ENCODE results near the gene IL10RB.
"Not testable (repeated sequence)": the region's sequence is repeated elsewhere in the genome, so short reads cannot be mapped to it uniquely, and the experiment has no call there.

Gene IL10RB

GRCh38 chr21:33244082-33244778 is 21.9 kb upstream of the IL10RB start:
- Histone ChIP-seq H3K36me3 (ENCODE audit: insufficient read depth, low read length) (peaks cover 32% of the 10 kb centered on the region), H3K4me3 (ENCODE audit: low read length) (no peak overlapping the region), H3K4me1 (ENCODE audit: control insufficient read depth, insufficient read depth, low read length) (no peaks in the 10 kb centered on the region), H3K9ac (ENCODE audit: low read depth, low read length) (no peak overlapping the region), H3K9me3 (replicated peaks; ENCODE audit: low read length) (no peaks in the 10 kb centered on the region), H3K27me3 (ENCODE audit: control insufficient read depth, insufficient read depth, low read length) (no peaks in the 10 kb centered on the region), H3K4me2 (ENCODE audit: low read length) (no peak overlapping the region)

- H3K4me2 ChIP-seq (ENCODE audit: low read length) = no peak overlapping the region
- peaks cover 35% of the 10 kb centered on the region for H3K36me3 ChIP-seq (ENCODE audit: insufficient read depth, low read length)
- no peaks in the 10 kb centered on the region for H3K27me3 ChIP-seq (ENCODE audit: control insufficient read depth, insufficient read depth, low read length)
- no peak overlapping the region for H3K4me3 ChIP-seq (ENCODE audit: low read length)
- H3K9me3 ChIP-seq (replicated peaks; ENCODE audit: low read length) = no peaks in the 10 kb centered on the region
- H3K4me1 ChIP-seq (ENCODE audit: control insufficient read depth, insufficient read depth, low read length) = no peaks in the 10 kb centered on the region
- H3K9ac ChIP-seq (ENCODE audit: low read depth, low read length) = no peak overlapping the region
These were observed 21.4 kb upstream of the IL10RB start for GRCh38 chr21:33244779-33245105.

GRCh38 chr21:33245289-33245918 is 20.8 kb upstream of the IL10RB start:
- Histone ChIP-seq H3K36me3 (ENCODE audit: insufficient read depth, low read length) (peaks cover 36% of the 10 kb centered on the region), H3K9ac (ENCODE audit: low read depth, low read length) (no peak overlapping the region), H3K4me2 (ENCODE audit: low read length) (no peak overlapping the region), H3K27me3 (ENCODE audit: control insufficient read depth, insufficient read depth, low read length) (no peaks in the 10 kb centered on the region), H3K9me3 (replicated peaks; ENCODE audit: low read length) (no peaks in the 10 kb centered on the region), H3K4me3 (ENCODE audit: low read length) (no peak overlapping the region), H3K4me1 (ENCODE audit: control insufficient read depth, insufficient read depth, low read length) (no peaks in the 10 kb centered on the region)

- H3K4me1 ChIP-seq (ENCODE audit: control insufficient read depth, insufficient read depth, low read length) = no peaks in the 10 kb centered on the region
- peaks cover 40% of the 10 kb centered on the region for H3K36me3 ChIP-seq (ENCODE audit: insufficient read depth, low read length)
- no peaks in the 10 kb centered on the region for H3K9me3 ChIP-seq (replicated peaks; ENCODE audit: low read length)
- no peak overlapping the region for H3K4me3 ChIP-seq (ENCODE audit: low read length)
- H3K4me2 ChIP-seq (ENCODE audit: low read length) = no peak overlapping the region
- no peak overlapping the region for H3K9ac ChIP-seq (ENCODE audit: low read depth, low read length)
- no peaks in the 10 kb centered on the region for H3K27me3 ChIP-seq (ENCODE audit: control insufficient read depth, insufficient read depth, low read length)
These were observed 19.7 kb upstream of the IL10RB start for GRCh38 chr21:33246506-33246905.

GRCh38 chr21:33246963-33247362 is 19.2 kb upstream of the IL10RB start:
- H3K27me3 ChIP-seq (ENCODE audit: control insufficient read depth, insufficient read depth, low read length) = no peaks in the 10 kb centered on the region
- no peak overlapping the region for H3K4me2 ChIP-seq (ENCODE audit: low read length)
- no peaks in the 10 kb centered on the region for H3K4me1 ChIP-seq (ENCODE audit: control insufficient read depth, insufficient read depth, low read length)
- H3K4me3 ChIP-seq (ENCODE audit: low read length) = no peak overlapping the region
- H3K36me3 ChIP-seq (ENCODE audit: insufficient read depth, low read length) = peaks cover 40% of the 10 kb centered on the region
- no peak overlapping the region for H3K9ac ChIP-seq (ENCODE audit: low read depth, low read length)
- H3K9me3 ChIP-seq (replicated peaks; ENCODE audit: low read length) = no peaks in the 10 kb centered on the region

- peaks cover 40% of the 10 kb centered on the region for H3K36me3 ChIP-seq (ENCODE audit: insufficient read depth, low read length)
- H3K4me3 ChIP-seq (ENCODE audit: low read length) = no peak overlapping the region
- H3K4me1 ChIP-seq (ENCODE audit: control insufficient read depth, insufficient read depth, low read length) = no peaks in the 10 kb centered on the region
- H3K9me3 ChIP-seq (replicated peaks; ENCODE audit: low read length) = no peaks in the 10 kb centered on the region
- no peak overlapping the region for H3K4me2 ChIP-seq (ENCODE audit: low read length)
- H3K27me3 ChIP-seq (ENCODE audit: control insufficient read depth, insufficient read depth, low read length) = no peaks in the 10 kb centered on the region
- H3K9ac ChIP-seq (ENCODE audit: low read depth, low read length) = no peak overlapping the region
These were observed 18.6 kb upstream of the IL10RB start for GRCh38 chr21:33247599-33247998.

GRCh38 chr21:33249331-33250002 is 16.7 kb upstream of the IL10RB start:
- Histone ChIP-seq H3K4me2 (ENCODE audit: low read length) (no peak overlapping the region), H3K4me3 (ENCODE audit: low read length) (no peak overlapping the region), H3K27me3 (ENCODE audit: control insufficient read depth, insufficient read depth, low read length) (no peaks in the 10 kb centered on the region), H3K9me3 (replicated peaks; ENCODE audit: low read length) (no peaks in the 10 kb centered on the region), H3K36me3 (ENCODE audit: insufficient read depth, low read length) (peaks cover 40% of the 10 kb centered on the region), H3K9ac (ENCODE audit: low read depth, low read length) (no peak overlapping the region), H3K4me1 (ENCODE audit: control insufficient read depth, insufficient read depth, low read length) (no peaks in the 10 kb centered on the region)

- Histone ChIP-seq H3K4me1 (ENCODE audit: control insufficient read depth, insufficient read depth, low read length) (no peaks in the 10 kb centered on the region), H3K36me3 (ENCODE audit: insufficient read depth, low read length) (peaks cover 37% of the 10 kb centered on the region)
These were observed 15.0 kb upstream of the IL10RB start for GRCh38 chr21:33251119-33251518.

GRCh38 chr21:33253382-33253781 is 12.8 kb upstream of the IL10RB start:
- H3K9me3 ChIP-seq (replicated peaks; ENCODE audit: low read length); H3K4me1 ChIP-seq (ENCODE audit: control insufficient read depth, insufficient read depth, low read length); H3K4me2 ChIP-seq (ENCODE audit: low read length); H3K9ac ChIP-seq (ENCODE audit: low read depth, low read length); H3K27me3 ChIP-seq (ENCODE audit: control insufficient read depth, insufficient read depth, low read length); H3K4me3 ChIP-seq (ENCODE audit: low read length): not testable (repeated sequence)
- H3K36me3 ChIP-seq (ENCODE audit: insufficient read depth, low read length) = peaks cover 38% of the 10 kb centered on the region

More at GRCh38 chr21:33251119-33251518, 15.0 kb upstream of the IL10RB start:
- H3K9me3 ChIP-seq (replicated peaks; ENCODE audit: low read length) = no peaks in the 10 kb centered on the region
- no peak overlapping the region for H3K9ac ChIP-seq (ENCODE audit: low read depth, low read length)
- H3K4me3 ChIP-seq (ENCODE audit: low read length) = no peak overlapping the region
- H3K27me3 ChIP-seq (ENCODE audit: control insufficient read depth, insufficient read depth, low read length) = no peaks in the 10 kb centered on the region
- H3K4me2 ChIP-seq (ENCODE audit: low read length) = no peak overlapping the region

GRCh38 chr21:33254766-33255165 is 11.4 kb upstream of the IL10RB start:
- H3K4me3 ChIP-seq (ENCODE audit: low read length) = no peak overlapping the region
- H3K4me1 ChIP-seq (ENCODE audit: control insufficient read depth, insufficient read depth, low read length) = peaks cover 10% of the 10 kb centered on the region
- no peak overlapping the region for H3K4me2 ChIP-seq (ENCODE audit: low read length)
- H3K27me3 ChIP-seq (ENCODE audit: control insufficient read depth, insufficient read depth, low read length) = no peaks in the 10 kb centered on the region
- H3K36me3 ChIP-seq (ENCODE audit: insufficient read depth, low read length) = peaks cover 30% of the 10 kb centered on the region
- H3K9ac ChIP-seq (ENCODE audit: low read depth, low read length) = no peak overlapping the region
- H3K9me3 ChIP-seq (replicated peaks; ENCODE audit: low read length) = no peaks in the 10 kb centered on the region

GRCh38 chr21:33255404-33255803 is 10.8 kb upstream of the IL10RB start:
- H3K27me3 ChIP-seq (ENCODE audit: control insufficient read depth, insufficient read depth, low read length) = no peaks in the 10 kb centered on the region
- no peaks in the 10 kb centered on the region for H3K9me3 ChIP-seq (replicated peaks; ENCODE audit: low read length)
- H3K36me3 ChIP-seq (ENCODE audit: insufficient read depth, low read length) = peaks cover 28% of the 10 kb centered on the region
- H3K4me3 ChIP-seq (ENCODE audit: low read length) = no peak overlapping the region
- peaks cover 10% of the 10 kb centered on the region for H3K4me1 ChIP-seq (ENCODE audit: control insufficient read depth, insufficient read depth, low read length)
- H3K4me2 ChIP-seq (ENCODE audit: low read length) = no peak overlapping the region
- no peak overlapping the region for H3K9ac ChIP-seq (ENCODE audit: low read depth, low read length)

- no peaks in the 10 kb centered on the region for H3K27me3 ChIP-seq (ENCODE audit: control insufficient read depth, insufficient read depth, low read length)
- H3K36me3 ChIP-seq (ENCODE audit: insufficient read depth, low read length) = peaks cover 26% of the 10 kb centered on the region
These were observed 10.1 kb upstream of the IL10RB start for GRCh38 chr21:33256019-33256418.

More at GRCh38 chr21:33256019-33256418, 10.1 kb upstream of the IL10RB start:
- H3K4me2 ChIP-seq (ENCODE audit: low read length) = no peak overlapping the region
- H3K9me3 ChIP-seq (replicated peaks; ENCODE audit: low read length) = no peaks in the 10 kb centered on the region
- H3K9ac ChIP-seq (ENCODE audit: low read depth, low read length) = no peak overlapping the region
- peaks cover 10% of the 10 kb centered on the region for H3K4me1 ChIP-seq (ENCODE audit: control insufficient read depth, insufficient read depth, low read length)
- H3K4me3 ChIP-seq (ENCODE audit: low read length) = no peak overlapping the region
